Measurements from ENCODE around the gene C4A. TPM values are rescaled to one million over a fixed set of nuclear protein-coding genes. Genes with fewer than 3 reads are reported as not detected.
"Not testable (repeated sequence)": the region's sequence is repeated elsewhere in the genome, so short reads cannot be mapped to it uniquely, and the experiment has no call there.

Gene C4A
- total RNA-seq, 1 experiment from 2014 or later, result 0.26 TPM

DNA sequence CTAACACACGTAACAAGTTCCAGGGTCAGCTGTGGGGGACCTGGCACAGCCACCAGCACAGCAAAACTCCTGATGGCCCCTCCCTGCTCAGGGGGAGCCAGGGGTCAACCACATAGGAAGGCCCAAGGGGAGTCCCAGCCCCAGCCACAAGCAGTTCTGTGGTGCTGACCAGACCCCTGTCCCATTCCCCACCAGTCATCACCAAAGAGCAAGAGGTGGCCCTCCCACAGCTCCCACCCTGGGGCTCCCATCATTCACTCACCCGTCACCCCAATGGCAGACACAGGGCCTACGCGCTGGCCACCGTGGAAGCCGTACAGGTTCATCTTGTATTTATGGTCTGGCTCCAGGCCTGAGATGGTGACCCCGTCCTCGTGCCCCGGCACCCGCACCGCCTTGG, 67.9 kb downstream of the C4A start:
- H3K4me3 ChIP-seq, DNase-seq, H3K27me3 ChIP-seq, H3K36me3 ChIP-seq, H3K9me3 ChIP-seq: not testable (repeated sequence)

GRCh38 chr6:32050562-32050961, 68.7 kb downstream of the C4A start:
- H3K36me3 ChIP-seq, result no peaks in the 10 kb centered on the region
- H3K9me3 ChIP-seq, result no peaks in the 10 kb centered on the region
- no peaks in the 10 kb centered on the region for H3K27me3 ChIP-seq
- no peak for DNase-seq
- no peak overlapping the region for H3K4me3 ChIP-seq

Other genes with a start within 250 kb of the C4A start
- 571 and 764 TPM in 2 replicates for gene CLIC1, start 245.5 kb upstream of the C4A start, total RNA-seq (2014; rRNA removed; shearing (Covaris generic); ENCODE audit: low replicate concordance)
- gene MSH5, start 242.1 kb upstream of the C4A start, total RNA-seq (2014; rRNA removed; shearing (Covaris generic); ENCODE audit: low replicate concordance), result 3.1 and 6.3 TPM in 2 replicates
- 2.5 TPM in 1 of 2 replicates, not detected in the other for gene SAPCD1, start 219.4 kb upstream of the C4A start, total RNA-seq (2014; rRNA removed; shearing (Covaris generic); ENCODE audit: low replicate concordance)
- gene VWA7, start 204.7 kb upstream of the C4A start, total RNA-seq (2014; rRNA removed; shearing (Covaris generic); ENCODE audit: low replicate concordance), result 0.13 and 0.84 TPM in 2 replicates
- gene VARS1, start 186.3 kb upstream of the C4A start, total RNA-seq (2014; rRNA removed; shearing (Covaris generic); ENCODE audit: low replicate concordance), result 58.8 and 107 TPM in 2 replicates
- 57.0 and 58.4 TPM in 2 replicates for gene LSM2, start 175.1 kb upstream of the C4A start, total RNA-seq (2014; rRNA removed; shearing (Covaris generic); ENCODE audit: low replicate concordance)
- gene HSPA1L, start 166.8 kb upstream of the C4A start, total RNA-seq (2014; rRNA removed; shearing (Covaris generic); ENCODE audit: low replicate concordance), result 0.33 and 0.39 TPM in 2 replicates
- 32.5 and 71.8 TPM in 2 replicates for gene HSPA1A, start 166.5 kb upstream of the C4A start, total RNA-seq (2014; rRNA removed; shearing (Covaris generic); ENCODE audit: low replicate concordance)
- 48.7 and 72.1 TPM in 2 replicates for gene HSPA1B, start 154.3 kb upstream of the C4A start, total RNA-seq (2014; rRNA removed; shearing (Covaris generic); ENCODE audit: low replicate concordance)
- 11.7 and 14.6 TPM in 2 replicates for gene NEU1, start 119.2 kb upstream of the C4A start, total RNA-seq (2014; rRNA removed; shearing (Covaris generic); ENCODE audit: low replicate concordance)
- gene SLC44A4, start 103.1 kb upstream of the C4A start, total RNA-seq (2014; rRNA removed; shearing (Covaris generic); ENCODE audit: low replicate concordance), result not detected in 2 replicates
- gene EHMT2, start 84.4 kb upstream of the C4A start, total RNA-seq (2014; rRNA removed; shearing (Covaris generic); ENCODE audit: low replicate concordance), result 30.4 and 38.9 TPM in 2 replicates
- gene ZBTB12, start 80.0 kb upstream of the C4A start, total RNA-seq (2014; rRNA removed; shearing (Covaris generic); ENCODE audit: low replicate concordance), result 0.67 and 9.3 TPM in 2 replicates
- gene C2, start 54.3 kb upstream of the C4A start, total RNA-seq (2014; rRNA removed; shearing (Covaris generic); ENCODE audit: low replicate concordance), result 0.13 and 0.20 TPM in 2 replicates
- gene CFB, start 36.0 kb upstream of the C4A start, total RNA-seq (2014; rRNA removed; shearing (Covaris generic); ENCODE audit: low replicate concordance), result 2.2 and 6.9 TPM in 2 replicates
- 111 and 131 TPM in 2 replicates for gene NELFE, start 23.1 kb upstream of the C4A start, total RNA-seq (2014; rRNA removed; shearing (Covaris generic); ENCODE audit: low replicate concordance)
- gene SKIC2, start 22.9 kb upstream of the C4A start, total RNA-seq (2014; rRNA removed; shearing (Covaris generic); ENCODE audit: low replicate concordance), result 22.9 and 25.2 TPM in 2 replicates
- 9.8 and 13.7 TPM in 2 replicates for gene DXO, start 9.9 kb upstream of the C4A start, total RNA-seq (2014; rRNA removed; shearing (Covaris generic); ENCODE audit: low replicate concordance)
- gene C4B, start 32.7 kb downstream of the C4A start, total RNA-seq (2014; rRNA removed; shearing (Covaris generic); ENCODE audit: low replicate concordance), result 0.26 and 0.81 TPM in 2 replicates
- gene CYP21A2, start 56.4 kb downstream of the C4A start, total RNA-seq (2014; rRNA removed; shearing (Covaris generic); ENCODE audit: low replicate concordance), result not detected in 2 replicates
- gene TNXB, start 127.3 kb downstream of the C4A start, total RNA-seq (2014; rRNA removed; shearing (Covaris generic); ENCODE audit: low replicate concordance), result 0.44 and 3.6 TPM in 2 replicates
- 2.9 and 7.5 TPM in 2 replicates for gene ATF6B, start 146.2 kb downstream of the C4A start, total RNA-seq (2014; rRNA removed; shearing (Covaris generic); ENCODE audit: low replicate concordance)
- 4.0 and 13.0 TPM in 2 replicates for gene FKBPL, start 148.2 kb downstream of the C4A start, total RNA-seq (2014; rRNA removed; shearing (Covaris generic); ENCODE audit: low replicate concordance)
- not detected in 2 replicates for gene PRRT1, start 169.9 kb downstream of the C4A start, total RNA-seq (2014; rRNA removed; shearing (Covaris generic); ENCODE audit: low replicate concordance)
- 2.9 and 5.9 TPM in 2 replicates for gene PPT2, start 172.1 kb downstream of the C4A start, total RNA-seq (2014; rRNA removed; shearing (Covaris generic); ENCODE audit: low replicate concordance)
- 1.0 and 2.8 TPM in 2 replicates for gene EGFL8, start 182.5 kb downstream of the C4A start, total RNA-seq (2014; rRNA removed; shearing (Covaris generic); ENCODE audit: low replicate concordance)
- 22.8 and 24.8 TPM in 2 replicates for gene AGPAT1, start 194.0 kb downstream of the C4A start, total RNA-seq (2014; rRNA removed; shearing (Covaris generic); ENCODE audit: low replicate concordance)
- 28.7 and 38.3 TPM in 2 replicates for gene RNF5, start 196.3 kb downstream of the C4A start, total RNA-seq (2014; rRNA removed; shearing (Covaris generic); ENCODE audit: low replicate concordance)
- gene AGER, start 202.2 kb downstream of the C4A start, total RNA-seq (2014; rRNA removed; shearing (Covaris generic); ENCODE audit: low replicate concordance), result 1.4 TPM in 1 of 2 replicates, not detected in the other
- 10.9 and 13.2 TPM in 2 replicates for gene PBX2, start 208.1 kb downstream of the C4A start, total RNA-seq (2014; rRNA removed; shearing (Covaris generic); ENCODE audit: low replicate concordance)
- 0.10 and 0.20 TPM in 2 replicates for gene GPSM3, start 210.6 kb downstream of the C4A start, total RNA-seq (2014; rRNA removed; shearing (Covaris generic); ENCODE audit: low replicate concordance)
- gene NOTCH4, start 242.0 kb downstream of the C4A start, total RNA-seq (2014; rRNA removed; shearing (Covaris generic); ENCODE audit: low replicate concordance), result 0.25 TPM in 1 of 2 replicates, not detected in the other

Measured in MG63 (cell line).